Measurements from ENCODE around the gene PDHA1. TPM values are rescaled to one million over a fixed set of nuclear protein-coding genes. Genes with fewer than 3 reads are reported as not detected.

PDHA1 gene
- polyA plus RNA-seq, 1 of the 3 experiments (the other 2 are of a cell fraction), result 121 TPM

- H3K36me3 ChIP-seq (replicated peaks in 1 of 2; ENCODE audit: control insufficient read depth in 1 of 2, insufficient read depth in 2 of 2, low read length in 1 of 2), result no peaks in the 10 kb centered on the region
- no peaks in the 10 kb centered on the region for H3K4me1 ChIP-seq (ENCODE audit: control insufficient read depth in 1 of 2, insufficient read depth in 2 of 2, low read depth in 1 of 2, low read length in 1 of 2)
- H3K79me2 ChIP-seq (ENCODE audit: insufficient read depth), result no peaks in the 10 kb centered on the region
- ChIA-PET POLR2A (no interaction called here), CTCF (interaction anchor here (0.9 kb wide), 1 partner anchor 99 kb away, joined by 3 read pairs; no protein-coding TSS in a partner anchor)
- TF ChIP-seq SMC3 (IDR thresholded peaks at IDR 0.05; ENCODE audit: low read depth, low read length) (no peak), YY1 (IDR thresholded peaks at IDR 0.05; ENCODE audit: low read depth) (no peak), ELF1 (IDR thresholded peaks at IDR 0.05) (no peak), USF2 (IDR thresholded peaks at IDR 0.05; ENCODE audit: borderline replicate concordance, low read depth, low read length) (no peak), EP300 (IDR thresholded peaks at IDR 0.05; ENCODE audit: borderline replicate concordance in 1 of 2, low read depth in 1 of 2, low read length in 1 of 2) (no peak), MXI1 (IDR thresholded peaks at IDR 0.05; ENCODE audit: low read depth, low read length) (no peak), ZBTB33 (IDR thresholded peaks at IDR 0.05; ENCODE audit: borderline replicate concordance, low read depth) (no peak), PBX3 (IDR thresholded peaks at IDR 0.05) (no peak), EZH2phosphoT487 (IDR thresholded peaks at IDR 0.05; ENCODE audit: borderline replicate concordance, low read depth) (no peak), POLR2AphosphoS5 (IDR thresholded peaks at IDR 0.05; ENCODE audit: low read depth, low read length) (no peak)
- TF ChIP-seq, protein P1, sequence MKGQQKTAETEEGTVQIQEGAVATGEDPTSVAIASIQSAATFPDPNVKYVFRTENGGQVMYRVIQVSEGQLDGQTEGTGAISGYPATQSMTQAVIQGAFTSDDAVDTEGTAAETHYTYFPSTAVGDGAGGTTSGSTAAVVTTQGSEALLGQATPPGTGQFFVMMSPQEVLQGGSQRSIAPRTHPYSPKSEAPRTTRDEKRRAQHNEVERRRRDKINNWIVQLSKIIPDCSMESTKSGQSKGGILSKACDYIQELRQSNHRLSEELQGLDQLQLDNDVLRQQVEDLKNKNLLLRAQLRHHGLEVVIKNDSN (IDR thresholded peaks at IDR 0.05; ENCODE audit: borderline replicate concordance, low read depth), result no peak
- no peak overlapping the region for H3K9ac ChIP-seq
- no peaks in the 10 kb centered on the region for H3F3A ChIP-seq (replicated peaks; ENCODE audit: insufficient read depth)
- no peaks in the 10 kb centered on the region for H4K20me1 ChIP-seq (ENCODE audit: insufficient read depth)
- no peaks in the 10 kb centered on the region; the same call in 1 of the 2 replicates for H3K27me3 ChIP-seq (ENCODE audit: insufficient read depth)
- WGBS (ENCODE audit: low lambda C conversion rate), result 39% methylated on average over 13 of the region's 13 CpGs
- H3K9me2 ChIP-seq, result no peaks in the 10 kb centered on the region
- no peak overlapping the region for H3K4me2 ChIP-seq
- no peak for DNase-seq
- H3K4me3 ChIP-seq (ENCODE audit: low read depth in 2 of 2, low read length in 1 of 2), result no peak overlapping the region
- H2AFZ ChIP-seq (ENCODE audit: low read depth), result no peak overlapping the region
- H3K9me3 ChIP-seq, result no peaks in the 10 kb centered on the region
- H3K27ac ChIP-seq (ENCODE audit: low read depth in 2 of 2, low read length in 1 of 2), result no peak overlapping the region
These were observed 44.4 kb downstream of the PDHA1 start for GRCh38 chrX:19388064-19388679.

DNA sequence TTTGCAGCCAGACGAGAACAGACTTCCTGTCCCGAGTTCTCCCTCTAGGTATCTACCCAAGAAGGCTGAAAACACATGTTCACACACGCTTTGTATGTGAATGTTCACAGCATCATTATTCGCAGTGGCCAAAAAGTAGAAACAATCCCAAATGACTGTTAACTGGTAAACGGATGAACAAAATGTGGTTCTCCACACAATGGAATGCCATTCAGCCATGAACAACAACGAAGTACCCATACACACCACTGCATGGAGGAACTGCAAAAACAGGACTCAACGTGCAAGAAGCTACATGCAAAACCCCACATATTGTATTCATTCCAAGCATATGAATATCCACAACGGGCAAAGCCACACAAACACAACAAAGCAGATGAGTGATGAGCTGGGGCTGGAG, 45.0 kb downstream of the PDHA1 start:
- H3K79me2 ChIP-seq (ENCODE audit: insufficient read depth), result no peaks in the 10 kb centered on the region
- 46% methylated on average over 8 of the region's 8 CpGs for WGBS (ENCODE audit: low lambda C conversion rate)
- H3K9me3 ChIP-seq, result no peaks in the 10 kb centered on the region
- no peaks in the 10 kb centered on the region for H3K4me1 ChIP-seq (ENCODE audit: control insufficient read depth in 1 of 2, insufficient read depth in 2 of 2, low read depth in 1 of 2, low read length in 1 of 2)
- no peaks in the 10 kb centered on the region for H3K36me3 ChIP-seq (replicated peaks in 1 of 2; ENCODE audit: control insufficient read depth in 1 of 2, insufficient read depth in 2 of 2, low read length in 1 of 2)
- H2AFZ ChIP-seq (ENCODE audit: low read depth), result no peak overlapping the region
- no peaks in the 10 kb centered on the region for H3K9me2 ChIP-seq
- H3K9ac ChIP-seq, result no peak overlapping the region
- no peak overlapping the region for H3K27ac ChIP-seq (ENCODE audit: low read depth in 2 of 2, low read length in 1 of 2)
- no peaks in the 10 kb centered on the region for H4K20me1 ChIP-seq (ENCODE audit: insufficient read depth)
- H3K4me2 ChIP-seq, result no peak overlapping the region
- no peaks in the 10 kb centered on the region; the same call in 1 of the 2 replicates for H3K27me3 ChIP-seq (ENCODE audit: insufficient read depth)
- H3K4me3 ChIP-seq (ENCODE audit: low read depth in 2 of 2, low read length in 1 of 2), result no peak overlapping the region
- POLR2A ChIA-PET, result no interaction called here
- CTCF ChIA-PET, result interaction anchor here (1.1 kb wide), 1 partner anchor 14 kb away, joined by 3 read pairs; no protein-coding TSS in a partner anchor
- DNase-seq, result no peak
- H3F3A ChIP-seq (replicated peaks; ENCODE audit: insufficient read depth), result no peaks in the 10 kb centered on the region
- TF ChIP-seq SIN3A (IDR thresholded peaks at IDR 0.05; ENCODE audit: borderline replicate concordance, low read depth, low read length) (no peak), CTCF (IDR thresholded peaks at IDR 0.05) (no peak), USF2 (IDR thresholded peaks at IDR 0.05; ENCODE audit: borderline replicate concordance, low read depth, low read length) (no peak), TEAD4 (IDR thresholded peaks at IDR 0.05; ENCODE audit: borderline replicate concordance, insufficient read depth) (no peak), FOXJ3 (CRISPR knock-in tag; IDR thresholded peaks at IDR 0.05) (no peak), MXI1 (IDR thresholded peaks at IDR 0.05; ENCODE audit: low read depth, low read length) (no peak), ELF1 (IDR thresholded peaks at IDR 0.05) (no peak), NFIC (IDR thresholded peaks at IDR 0.05; ENCODE audit: borderline replicate concordance) (no peak), RAD21 (IDR thresholded peaks at IDR 0.05; ENCODE audit: low read length) (no peak), MEF2A (IDR thresholded peaks at IDR 0.05; ENCODE audit: borderline replicate concordance, low read depth) (no peak), GATA2 (CRISPR knock-in tag; IDR thresholded peaks at IDR 0.05) (no peak)

Data from SK-N-SH (cell line).